Measurements from ENCODE around the gene KATNA1.

Gene KATNA1

GRCh38 chr6:149657441-149657840 lies 8.9 kb upstream of the KATNA1 start:
- Histone ChIP-seq H3K27me3 (ENCODE audit: control insufficient read depth, insufficient read depth, low read length) (no peaks in the 10 kb centered on the region), H3K27ac (ENCODE audit: low read depth, low read length) (no peak overlapping the region), H3K9ac (ENCODE audit: low read length) (no peak overlapping the region), H3K4me1 (ENCODE audit: control insufficient read depth, insufficient read depth, low read length) (no peaks in the 10 kb centered on the region), H3K4me3 (ENCODE audit: low read length) (no peak overlapping the region), H3K36me3 (ENCODE audit: control insufficient read depth, insufficient read depth, low read length) (peaks cover 1% of the 10 kb centered on the region)

- Histone ChIP-seq H3K36me3 (ENCODE audit: control insufficient read depth, insufficient read depth, low read length) (no peaks in the 10 kb centered on the region), H3K27me3 (ENCODE audit: control insufficient read depth, insufficient read depth, low read length) (no peaks in the 10 kb centered on the region), H3K4me3 (ENCODE audit: low read length) (no peak overlapping the region), H3K27ac (ENCODE audit: low read depth, low read length) (no peak overlapping the region), H3K9ac (ENCODE audit: low read length) (no peak overlapping the region), H3K4me1 (ENCODE audit: control insufficient read depth, insufficient read depth, low read length) (no peaks in the 10 kb centered on the region)
Measured at GRCh38 chr6:149651056-149651455, 2.5 kb upstream of the KATNA1 start.

- Histone ChIP-seq H3K27me3 (ENCODE audit: control insufficient read depth, insufficient read depth, low read length) (no peaks in the 10 kb centered on the region), H3K27ac (ENCODE audit: low read depth, low read length) (no peak overlapping the region), H3K36me3 (ENCODE audit: control insufficient read depth, insufficient read depth, low read length) (no peaks in the 10 kb centered on the region), H3K4me1 (ENCODE audit: control insufficient read depth, insufficient read depth, low read length) (no peaks in the 10 kb centered on the region), H3K9ac (ENCODE audit: low read length) (no peak overlapping the region), H3K4me3 (ENCODE audit: low read length) (no peak overlapping the region)
Measured at GRCh38 chr6:149646599-149646998, 1.9 kb downstream of the KATNA1 start.

DNA sequence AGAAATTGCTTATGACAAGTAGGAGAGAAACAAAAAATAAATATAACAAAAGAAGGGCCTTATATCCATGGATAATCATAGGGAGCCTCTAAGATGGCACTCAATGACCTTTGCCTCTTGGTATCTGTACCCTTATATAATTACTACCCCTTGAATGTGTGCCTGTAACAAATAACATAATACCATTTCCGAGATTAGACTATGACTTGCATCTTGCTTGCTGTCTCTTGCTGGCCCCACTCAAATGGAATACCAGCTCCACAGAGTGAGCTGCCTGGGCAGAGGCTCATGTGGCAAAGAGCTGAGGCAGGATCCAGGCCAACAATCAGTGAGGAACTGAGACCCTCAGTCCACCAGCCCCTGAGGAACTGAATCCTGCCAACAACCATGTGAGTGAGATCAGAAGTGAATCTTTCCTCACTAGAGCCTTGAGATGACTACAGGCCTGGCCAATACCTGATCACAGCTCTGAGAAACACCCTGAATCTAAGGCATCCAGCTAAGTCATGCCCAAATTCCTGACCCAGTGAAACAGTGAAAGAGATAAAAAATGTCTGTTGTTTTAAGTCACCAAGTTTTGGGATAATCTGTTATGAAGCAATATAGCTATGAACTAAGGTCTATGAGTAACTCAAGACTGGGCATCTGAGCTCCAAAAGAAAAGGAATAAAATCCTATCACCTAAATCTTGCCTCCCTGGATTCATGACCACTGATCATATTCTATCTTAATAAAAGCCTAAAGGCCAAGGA lies 5.5 kb downstream of the KATNA1 start:
- no peaks in the 10 kb centered on the region for H3K36me3 ChIP-seq (ENCODE audit: control insufficient read depth, insufficient read depth, low read length)
- no peak overlapping the region for H3K9ac ChIP-seq (ENCODE audit: low read length)
- H3K27ac ChIP-seq (ENCODE audit: low read depth, low read length), result no peak overlapping the region
- no peaks in the 10 kb centered on the region for H3K4me1 ChIP-seq (ENCODE audit: control insufficient read depth, insufficient read depth, low read length)
- H3K27me3 ChIP-seq (ENCODE audit: control insufficient read depth, insufficient read depth, low read length), result no peaks in the 10 kb centered on the region
- H3K4me3 ChIP-seq (ENCODE audit: low read length), result no peak overlapping the region

- H3K4me3 ChIP-seq (ENCODE audit: low read length), result no peak overlapping the region
- no peaks in the 10 kb centered on the region for H3K27me3 ChIP-seq (ENCODE audit: control insufficient read depth, insufficient read depth, low read length)
- H3K36me3 ChIP-seq (ENCODE audit: control insufficient read depth, insufficient read depth, low read length), result no peaks in the 10 kb centered on the region
- H3K4me1 ChIP-seq (ENCODE audit: control insufficient read depth, insufficient read depth, low read length), result no peaks in the 10 kb centered on the region
- no peak overlapping the region for H3K27ac ChIP-seq (ENCODE audit: low read depth, low read length)
- no peak overlapping the region for H3K9ac ChIP-seq (ENCODE audit: low read length)
Measured at GRCh38 chr6:149636124-149636523, 12.4 kb downstream of the KATNA1 start.

DNA sequence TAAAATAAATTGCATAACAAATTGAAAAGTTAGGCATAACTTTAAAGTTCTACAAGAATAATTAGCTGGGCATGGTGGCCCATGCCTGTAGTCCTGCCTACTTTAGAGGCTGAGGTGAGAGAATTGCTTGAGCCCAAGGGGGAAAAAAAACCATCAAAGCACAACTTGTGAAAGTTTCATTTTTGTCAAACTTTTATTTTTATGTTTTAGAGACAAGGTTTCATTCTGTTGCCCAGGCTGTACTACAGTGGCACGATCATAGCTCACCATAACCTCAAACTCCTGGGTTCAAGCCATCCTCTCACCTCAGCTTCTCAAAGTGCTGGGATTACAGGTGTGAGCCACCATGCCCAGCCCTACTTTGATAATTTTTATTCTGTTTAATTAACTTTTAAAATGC lies 14.2 kb downstream of the KATNA1 start:
- no peaks in the 10 kb centered on the region for H3K27me3 ChIP-seq (ENCODE audit: control insufficient read depth, insufficient read depth, low read length)
- H3K4me1 ChIP-seq (ENCODE audit: control insufficient read depth, insufficient read depth, low read length), result no peaks in the 10 kb centered on the region
- H3K9ac ChIP-seq (ENCODE audit: low read length), result no peak overlapping the region
- no peak overlapping the region for H3K4me3 ChIP-seq (ENCODE audit: low read length)
- H3K36me3 ChIP-seq (ENCODE audit: control insufficient read depth, insufficient read depth, low read length), result no peaks in the 10 kb centered on the region
- H3K27ac ChIP-seq (ENCODE audit: low read depth, low read length), result no peak overlapping the region

DNA sequence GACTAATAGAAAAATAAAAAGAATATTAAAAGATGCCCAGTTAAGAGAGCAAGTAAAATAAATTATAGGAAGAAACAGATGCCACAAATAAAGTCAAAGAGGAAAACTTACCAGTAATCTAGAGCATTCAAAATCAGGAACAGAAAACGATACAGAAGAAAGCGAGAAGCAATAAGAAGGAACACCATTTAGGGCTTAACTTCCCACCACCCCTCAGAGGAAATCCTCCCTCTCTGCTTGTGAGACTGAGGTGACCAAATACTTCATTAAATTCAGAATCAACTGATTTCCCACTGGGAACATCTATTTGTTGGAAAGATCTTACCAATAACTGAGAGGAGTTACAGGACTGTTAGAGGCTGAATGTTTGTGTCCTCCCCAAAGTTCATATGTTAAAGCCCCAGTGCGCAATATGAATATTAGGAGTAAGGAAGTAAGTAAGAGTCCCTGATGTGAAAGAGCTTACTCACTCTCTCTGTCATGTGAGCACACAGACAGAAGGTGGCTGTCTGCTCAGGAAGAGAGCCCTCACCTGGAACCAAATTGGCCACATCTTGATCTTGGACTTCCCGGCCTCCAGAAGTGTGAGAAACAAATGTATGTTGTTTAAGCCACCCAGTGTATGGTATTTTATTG lies 19.5 kb downstream of the KATNA1 start:
- Histone ChIP-seq H3K4me1 (ENCODE audit: control insufficient read depth, insufficient read depth, low read length) (no peaks in the 10 kb centered on the region), H3K9ac (ENCODE audit: low read length) (no peak overlapping the region), H3K27me3 (ENCODE audit: control insufficient read depth, insufficient read depth, low read length) (no peaks in the 10 kb centered on the region), H3K4me3 (ENCODE audit: low read length) (no peak overlapping the region), H3K36me3 (ENCODE audit: control insufficient read depth, insufficient read depth, low read length) (no peaks in the 10 kb centered on the region), H3K27ac (ENCODE audit: low read depth, low read length) (no peak overlapping the region)

GRCh38 chr6:149627672-149628071 lies 20.8 kb downstream of the KATNA1 start:
- no peaks in the 10 kb centered on the region for H3K4me1 ChIP-seq (ENCODE audit: control insufficient read depth, insufficient read depth, low read length)
- no peak overlapping the region for H3K27ac ChIP-seq (ENCODE audit: low read depth, low read length)
- H3K9ac ChIP-seq (ENCODE audit: low read length), result no peak overlapping the region
- H3K4me3 ChIP-seq (ENCODE audit: low read length), result no peak overlapping the region
- peaks cover 4% of the 10 kb centered on the region for H3K36me3 ChIP-seq (ENCODE audit: control insufficient read depth, insufficient read depth, low read length)
- no peaks in the 10 kb centered on the region for H3K27me3 ChIP-seq (ENCODE audit: control insufficient read depth, insufficient read depth, low read length)

DNA sequence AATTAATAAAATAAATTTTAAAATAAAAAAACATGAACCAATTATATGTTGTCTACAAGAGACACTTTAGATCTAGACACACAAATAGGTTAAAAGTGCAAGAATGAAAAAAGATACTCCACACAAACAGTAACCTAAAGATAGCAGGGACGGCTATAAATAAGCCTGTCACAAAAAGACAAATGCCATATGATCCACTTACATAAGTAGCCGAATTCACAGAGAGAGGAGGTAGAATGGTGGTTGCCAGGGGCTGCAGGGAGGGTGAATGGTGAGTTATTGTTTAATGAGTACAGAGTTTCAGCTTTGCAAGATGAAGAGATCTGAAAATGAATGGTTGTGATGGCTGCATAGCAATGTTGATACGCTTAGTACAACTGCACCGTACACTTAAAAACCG lies 32.7 kb downstream of the KATNA1 start:
- Histone ChIP-seq H3K4me1 (ENCODE audit: control insufficient read depth, insufficient read depth, low read length) (no peaks in the 10 kb centered on the region), H3K4me3 (ENCODE audit: low read length) (no peak overlapping the region), H3K27ac (ENCODE audit: low read depth, low read length) (no peak overlapping the region), H3K9ac (ENCODE audit: low read length) (no peak overlapping the region), H3K27me3 (ENCODE audit: control insufficient read depth, insufficient read depth, low read length) (no peaks in the 10 kb centered on the region), H3K36me3 (ENCODE audit: control insufficient read depth, insufficient read depth, low read length) (no peaks in the 10 kb centered on the region)

DNA sequence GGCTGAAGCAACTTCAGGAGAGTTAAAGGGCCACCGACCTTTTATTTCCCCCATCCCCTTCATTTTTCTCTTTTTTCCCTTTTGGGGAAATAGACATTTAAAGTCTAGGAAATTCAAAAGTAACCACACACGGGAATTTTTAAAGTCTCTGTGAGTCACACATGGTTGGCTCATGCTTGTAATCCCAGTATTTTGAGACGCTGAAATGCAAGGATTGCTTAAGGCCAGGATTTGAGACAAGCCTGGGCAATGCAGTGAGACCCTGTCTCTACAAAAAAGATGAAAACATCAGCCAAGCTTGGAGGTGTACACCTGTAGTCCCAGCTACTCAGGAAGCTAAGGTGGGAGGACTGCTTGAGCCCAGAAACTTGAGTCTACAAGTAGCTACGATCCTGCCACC lies 34.2 kb downstream of the KATNA1 start:
- H3K27me3 ChIP-seq (ENCODE audit: control insufficient read depth, insufficient read depth, low read length), result no peaks in the 10 kb centered on the region
- no peak overlapping the region for H3K27ac ChIP-seq (ENCODE audit: low read depth, low read length)

DNA sequence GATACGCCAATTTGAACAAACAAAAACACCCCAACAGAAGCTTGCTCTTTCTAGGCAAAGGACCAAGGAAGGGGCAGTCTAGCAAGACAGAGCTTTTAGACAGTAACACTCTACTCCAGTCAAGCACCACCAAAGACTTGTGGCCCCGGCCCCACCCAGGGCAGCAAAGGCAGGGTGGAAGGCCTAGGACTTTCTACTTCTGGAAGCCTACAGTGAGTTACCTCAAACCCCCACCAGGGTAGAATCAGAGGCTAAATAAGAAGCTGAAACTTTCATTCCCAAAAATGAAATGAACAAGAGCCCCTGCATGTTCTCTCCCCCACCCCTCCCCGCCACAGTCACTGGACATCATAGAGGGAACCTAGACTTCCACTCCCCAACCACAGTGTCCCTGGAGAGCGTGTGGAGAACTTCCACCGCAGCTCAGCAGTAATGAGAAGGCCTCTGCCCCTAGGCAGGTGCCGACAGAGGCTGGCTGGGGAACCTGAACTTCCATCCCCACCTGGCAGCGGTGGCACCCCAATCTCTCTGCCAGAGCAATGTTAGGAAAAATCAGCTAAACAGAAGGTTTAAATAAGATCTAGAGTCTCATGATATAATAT lies 40.0 kb downstream of the KATNA1 start:
- Histone ChIP-seq H3K9ac (ENCODE audit: low read length) (no peak overlapping the region), H3K36me3 (ENCODE audit: control insufficient read depth, insufficient read depth, low read length) (no peaks in the 10 kb centered on the region), H3K27ac (ENCODE audit: low read depth, low read length) (no peak overlapping the region), H3K4me1 (ENCODE audit: control insufficient read depth, insufficient read depth, low read length) (no peaks in the 10 kb centered on the region), H3K27me3 (ENCODE audit: control insufficient read depth, insufficient read depth, low read length) (no peaks in the 10 kb centered on the region), H3K4me3 (ENCODE audit: low read length) (no peak overlapping the region)

More for the DNA sequence above, 34.2 kb downstream of the KATNA1 start:
- H3K4me3 ChIP-seq (ENCODE audit: low read length), result no peak overlapping the region
- H3K9ac ChIP-seq (ENCODE audit: low read length), result no peak overlapping the region
- no peaks in the 10 kb centered on the region for H3K36me3 ChIP-seq (ENCODE audit: control insufficient read depth, insufficient read depth, low read length)
- H3K4me1 ChIP-seq (ENCODE audit: control insufficient read depth, insufficient read depth, low read length), result no peaks in the 10 kb centered on the region

GRCh38 chr6:149600508-149600907 lies 48.0 kb downstream of the KATNA1 start:
- H3K36me3 ChIP-seq (ENCODE audit: control insufficient read depth, insufficient read depth, low read length), result peaks cover 11% of the 10 kb centered on the region
- no peak overlapping the region for H3K27ac ChIP-seq (ENCODE audit: low read depth, low read length)
- no peaks in the 10 kb centered on the region for H3K27me3 ChIP-seq (ENCODE audit: control insufficient read depth, insufficient read depth, low read length)

GRCh38 chr6:149593408-149593807 lies 55.1 kb downstream of the KATNA1 start:
- Histone ChIP-seq H3K4me1 (ENCODE audit: control insufficient read depth, insufficient read depth, low read length) (no peaks in the 10 kb centered on the region), H3K36me3 (ENCODE audit: control insufficient read depth, insufficient read depth, low read length) (peaks cover 10% of the 10 kb centered on the region), H3K27me3 (ENCODE audit: control insufficient read depth, insufficient read depth, low read length) (no peaks in the 10 kb centered on the region), H3K4me3 (ENCODE audit: low read length) (no peak overlapping the region), H3K27ac (ENCODE audit: low read depth, low read length) (no peak overlapping the region), H3K9ac (ENCODE audit: low read length) (no peak overlapping the region)

More at GRCh38 chr6:149600508-149600907, 48.0 kb downstream of the KATNA1 start:
- Histone ChIP-seq H3K9ac (ENCODE audit: low read length) (no peak overlapping the region), H3K4me1 (ENCODE audit: control insufficient read depth, insufficient read depth, low read length) (no peaks in the 10 kb centered on the region), H3K4me3 (ENCODE audit: low read length) (no peak overlapping the region)

Measured in rectal smooth muscle tissue (tissue), 1 donor.